Umbilical cord (tissue), 2 donors: Measurements from ENCODE around the gene TTLL12. TPM values are rescaled to one million over a fixed set of nuclear protein-coding genes. Genes with fewer than 3 reads are reported as not detected.

Source experiments
- DNase-seq: peaks from one replicate; pipeline ENCODE4 v3.0.0-alpha.2; 2015; ENCODE audit warnings: low spot score
- total RNA-seq: library from RNA; depleted of rRNA; stranded (reverse); fragments of >200 nt; gene quantifications from one replicate; pipeline ENCODE4 v1.2.3, GENCODE V29; 2014; ENCODE audit warnings: low replicate concordance; ENCODE audit not compliant: insufficient read depth

Gene TTLL12
- total RNA-seq, 1 donor from 2014 or later: 10.6 TPM

- DNase-seq: no peak
These were observed 12.6 kb upstream of the TTLL12 start for GRCh38 chr22:43199541-43199940.

- DNase-seq: no peak
These were observed 12.0 kb upstream of the TTLL12 start for GRCh38 chr22:43198936-43199335.

- DNase-seq: no peak
These were observed 11.2 kb upstream of the TTLL12 start for GRCh38 chr22:43198126-43198525.

GRCh38 chr22:43197271-43197941 lies 10.5 kb upstream of the TTLL12 start:
- DNase-seq: peak; percentile 18

GRCh38 chr22:43191831-43192230 lies 4.9 kb upstream of the TTLL12 start:
- DNase-seq: no peak

- no peak for DNase-seq
These were observed 2.1 kb upstream of the TTLL12 start for GRCh38 chr22:43188829-43189545.

- peak; percentile 97 for DNase-seq
These were observed 501 bp upstream of the TTLL12 start for GRCh38 chr22:43187171-43188099.

- peak; percentile 43 for DNase-seq
These were observed 1.1 kb downstream of the TTLL12 start for GRCh38 chr22:43185860-43186261.

- DNase-seq: no peak
These were observed 3.2 kb downstream of the TTLL12 start for GRCh38 chr22:43183496-43184277.

- no peak for DNase-seq
These were observed 4.2 kb downstream of the TTLL12 start for GRCh38 chr22:43182726-43183125.

GRCh38 chr22:43182118-43182517 lies 4.8 kb downstream of the TTLL12 start:
- DNase-seq: no peak

- no peak for DNase-seq
These were observed 5.4 kb downstream of the TTLL12 start for GRCh38 chr22:43181321-43182076.

- no peak for DNase-seq
These were observed 6.3 kb downstream of the TTLL12 start for GRCh38 chr22:43180670-43181069.

- no peak for DNase-seq
These were observed 7.1 kb downstream of the TTLL12 start for GRCh38 chr22:43179911-43180195.

- DNase-seq: no peak
These were observed 7.6 kb downstream of the TTLL12 start for GRCh38 chr22:43179146-43179910.

GRCh38 chr22:43177479-43177878 lies 9.5 kb downstream of the TTLL12 start:
- no peak for DNase-seq

GRCh38 chr22:43176090-43176489 lies 10.8 kb downstream of the TTLL12 start:
- DNase-seq: no peak

GRCh38 chr22:43174941-43175531 lies 11.9 kb downstream of the TTLL12 start:
- DNase-seq: no peak

- no peak for DNase-seq
These were observed 12.8 kb downstream of the TTLL12 start for GRCh38 chr22:43173976-43174720.
